HAP-1 (cell line): Measurements from ENCODE around the gene CLIC4.
"Not testable (repeated sequence)": the region's sequence is repeated elsewhere in the genome, so short reads cannot be mapped to it uniquely, and the experiment has no call there.

Experiments
- DNase-seq, 2 experiments: peaks; one replicate each; pipeline ENCODE4 v3.0.0-alpha.2; 2016 to 2020; ENCODE audit warnings: low spot score in 2 of 2
- H3K27me3 ChIP-seq: fragments of 250-450 bp; sonication (Bioruptor Pico); 2 replicates; pipeline ENCODE4 v1.5.1; 2020; ENCODE audit warnings: low read depth, mild to moderate bottlenecking, moderate library complexity
- H3K36me3 ChIP-seq: fragments of 250-450 bp; sonication (Bioruptor Pico); replicated peaks from 2 replicates; pipeline ENCODE4 v1.5.1; 2020; ENCODE audit warnings: mild to moderate bottlenecking
- H3K4me1 ChIP-seq: fragments of 250-450 bp; sonication (Bioruptor Pico); 2 replicates; pipeline ENCODE4 v1.5.1; 2020; ENCODE audit warnings: mild to moderate bottlenecking
- H3K4me3 ChIP-seq: fragments of 250-450 bp; sonication (Bioruptor Pico); 2 replicates; pipeline ENCODE4 v1.5.1; 2020; ENCODE audit warnings: mild to moderate bottlenecking, moderate library complexity
- H3K9me3 ChIP-seq: fragments of 250-450 bp; sonication (Bioruptor Pico); 2 replicates; pipeline ENCODE4 v1.5.1; 2020; ENCODE audit warnings: mild to moderate bottlenecking, moderate library complexity
- in situ Hi-C: fragments of 300-500 bp; cut with MboI; formaldehyde crosslinking; loops from 3 replicates; pipeline ENCODE4 v1.14.3; 2020; ENCODE audit warnings: low sequenced_read_pairs, inconsistent platforms, mixed read lengths

CLIC4 gene

GRCh38 chr1:24709791-24710441 lies 35.3 kb upstream of the CLIC4 start:
- H3K9me3 ChIP-seq: no peaks in the 10 kb centered on the region
- no peaks in the 10 kb centered on the region for H3K27me3 ChIP-seq
- no peak overlapping the region for H3K4me3 ChIP-seq
- in situ Hi-C loops: no loop called here
- no peak for DNase-seq
- H3K36me3 ChIP-seq: no peaks in the 10 kb centered on the region
- H3K4me1 ChIP-seq: peaks cover 7% of the 10 kb centered on the region

- Histone ChIP-seq H3K36me3 (no peaks in the 10 kb centered on the region), H3K4me3 (no peak overlapping the region), H3K4me1 (no peaks in the 10 kb centered on the region), H3K9me3 (no peaks in the 10 kb centered on the region), H3K27me3 (no peaks in the 10 kb centered on the region)
- DNase-seq: no peak
- in situ Hi-C loops: no loop called here
Observed at GRCh38 chr1:24711329-24711728, 33.9 kb upstream of the CLIC4 start.

GRCh38 chr1:24713176-24713575 lies 32.1 kb upstream of the CLIC4 start:
- Histone ChIP-seq H3K4me1 (no peaks in the 10 kb centered on the region), H3K9me3 (no peaks in the 10 kb centered on the region), H3K27me3 (no peaks in the 10 kb centered on the region), H3K4me3 (no peak overlapping the region), H3K36me3 (no peaks in the 10 kb centered on the region)
- no peak for DNase-seq
- in situ Hi-C loops: no loop called here

- Histone ChIP-seq H3K36me3 (no peaks in the 10 kb centered on the region), H3K4me3 (no peak overlapping the region), H3K27me3 (no peaks in the 10 kb centered on the region), H3K9me3 (no peaks in the 10 kb centered on the region), H3K4me1 (no peaks in the 10 kb centered on the region)
- no peak for DNase-seq
- in situ Hi-C loops: no loop called here
Observed at GRCh38 chr1:24713736-24714135, 31.5 kb upstream of the CLIC4 start.

GRCh38 chr1:24714859-24715520 lies 30.3 kb upstream of the CLIC4 start:
- no peak for DNase-seq
- H3K27me3 ChIP-seq: no peaks in the 10 kb centered on the region
- no peaks in the 10 kb centered on the region for H3K36me3 ChIP-seq
- no peak overlapping the region for H3K4me3 ChIP-seq
- H3K4me1 ChIP-seq: no peaks in the 10 kb centered on the region
- no peaks in the 10 kb centered on the region for H3K9me3 ChIP-seq
- in situ Hi-C loops: no loop called here

GRCh38 chr1:24715658-24716057 lies 29.6 kb upstream of the CLIC4 start:
- no peak for DNase-seq
- H3K9me3 ChIP-seq: no peaks in the 10 kb centered on the region
- H3K4me3 ChIP-seq: no peak overlapping the region
- no peaks in the 10 kb centered on the region for H3K36me3 ChIP-seq
- in situ Hi-C loops: no loop called here
- H3K27me3 ChIP-seq: no peaks in the 10 kb centered on the region
- H3K4me1 ChIP-seq: no peaks in the 10 kb centered on the region

- no peak for DNase-seq
- Histone ChIP-seq H3K9me3 (no peaks in the 10 kb centered on the region), H3K4me3 (no peak overlapping the region), H3K36me3 (no peaks in the 10 kb centered on the region), H3K27me3 (no peaks in the 10 kb centered on the region), H3K4me1 (no peaks in the 10 kb centered on the region)
- in situ Hi-C loops: no loop called here
Observed at GRCh38 chr1:24717887-24718650, 27.2 kb upstream of the CLIC4 start.

- Histone ChIP-seq H3K4me3 (no peak overlapping the region), H3K36me3 (no peaks in the 10 kb centered on the region), H3K27me3 (no peaks in the 10 kb centered on the region), H3K9me3 (no peaks in the 10 kb centered on the region), H3K4me1 (no peaks in the 10 kb centered on the region)
- DNase-seq: no peak
- in situ Hi-C loops: no loop called here
Observed at GRCh38 chr1:24720152-24720551, 25.1 kb upstream of the CLIC4 start.

GRCh38 chr1:24721533-24721932 lies 23.7 kb upstream of the CLIC4 start:
- H3K36me3 ChIP-seq: no peaks in the 10 kb centered on the region
- no peak for DNase-seq
- H3K4me1 ChIP-seq: no peaks in the 10 kb centered on the region
- no peaks in the 10 kb centered on the region for H3K9me3 ChIP-seq
- in situ Hi-C loops: no loop called here
- H3K27me3 ChIP-seq: no peaks in the 10 kb centered on the region
- H3K4me3 ChIP-seq: no peak overlapping the region

GRCh38 chr1:24722073-24723035 lies 22.9 kb upstream of the CLIC4 start:
- DNase-seq, H3K9me3 ChIP-seq, H3K4me3 ChIP-seq, in situ Hi-C loops, H3K27me3 ChIP-seq, H3K4me1 ChIP-seq, H3K36me3 ChIP-seq: not testable (repeated sequence)

- Histone ChIP-seq H3K4me3 (no peak overlapping the region), H3K4me1 (no peaks in the 10 kb centered on the region), H3K36me3 (no peaks in the 10 kb centered on the region), H3K9me3 (no peaks in the 10 kb centered on the region), H3K27me3 (no peaks in the 10 kb centered on the region)
- in situ Hi-C loops: no loop called here
- peak in 1 of 2 experiments; percentile 53 for DNase-seq
Observed at GRCh38 chr1:24724345-24725208, 20.7 kb upstream of the CLIC4 start.

- H3K36me3 ChIP-seq: no peaks in the 10 kb centered on the region
- in situ Hi-C loops: no loop called here
- H3K9me3 ChIP-seq: no peaks in the 10 kb centered on the region
- no peaks in the 10 kb centered on the region for H3K27me3 ChIP-seq
- no peak for DNase-seq
- no peak overlapping the region for H3K4me3 ChIP-seq
- H3K4me1 ChIP-seq: no peaks in the 10 kb centered on the region
Observed at GRCh38 chr1:24725209-24725651, 20.0 kb upstream of the CLIC4 start.

GRCh38 chr1:24726741-24727140 lies 18.5 kb upstream of the CLIC4 start:
- in situ Hi-C loops: no loop called here
- no peaks in the 10 kb centered on the region for H3K36me3 ChIP-seq
- H3K4me1 ChIP-seq: no peaks in the 10 kb centered on the region
- DNase-seq: no peak
- H3K9me3 ChIP-seq: no peaks in the 10 kb centered on the region
- H3K27me3 ChIP-seq: no peaks in the 10 kb centered on the region
- no peak overlapping the region for H3K4me3 ChIP-seq
